Measurements from ENCODE around the gene BABAM1. TPM values are rescaled to one million over a fixed set of nuclear protein-coding genes. Genes with fewer than 3 reads are reported as not detected.

The BABAM1 gene
- total and polyA plus RNA-seq, 9 of the 15 experiments (the other 6 are each of a cell fraction or from before 2014, with no cell fraction given), result 14.7 to 160 (median 113) TPM

DNA sequence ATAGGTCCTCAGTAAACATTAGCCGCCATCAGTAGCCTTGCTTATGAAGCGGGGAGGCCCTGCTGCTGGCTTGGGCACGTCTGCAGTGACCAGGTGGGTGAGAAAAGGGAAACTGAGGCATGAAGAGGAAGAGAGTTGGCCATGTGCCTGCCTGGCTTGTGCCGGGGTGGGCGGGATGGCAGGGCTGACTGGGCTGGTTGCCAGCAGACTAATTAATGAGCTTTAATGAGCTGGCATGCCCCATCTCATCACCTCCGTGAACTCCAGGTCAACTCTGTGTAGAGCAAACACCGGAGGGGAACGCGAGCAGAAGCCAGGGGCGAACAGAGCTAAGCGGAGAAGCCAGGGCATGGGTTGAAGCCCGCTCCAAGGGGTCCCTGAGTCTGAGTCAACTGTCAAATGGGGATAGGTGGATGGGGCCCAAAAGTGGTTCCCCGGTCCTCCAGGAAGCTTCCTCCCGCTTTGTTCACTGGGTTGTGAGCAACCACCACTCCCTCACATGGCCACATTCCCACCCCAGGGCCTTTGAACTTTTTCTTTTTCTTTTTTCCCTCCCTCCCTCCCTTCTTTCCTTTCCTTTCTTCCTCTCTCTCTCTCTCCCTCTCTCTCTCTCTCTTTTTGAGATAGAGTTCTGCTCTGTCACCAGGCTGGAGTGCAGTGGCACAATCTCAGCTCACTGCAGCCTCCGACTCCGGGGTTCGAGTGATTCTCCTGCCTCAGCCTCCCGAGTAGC is 30.3 kb upstream of the BABAM1 start (continued):
- TF ChIP-seq, protein P1, sequence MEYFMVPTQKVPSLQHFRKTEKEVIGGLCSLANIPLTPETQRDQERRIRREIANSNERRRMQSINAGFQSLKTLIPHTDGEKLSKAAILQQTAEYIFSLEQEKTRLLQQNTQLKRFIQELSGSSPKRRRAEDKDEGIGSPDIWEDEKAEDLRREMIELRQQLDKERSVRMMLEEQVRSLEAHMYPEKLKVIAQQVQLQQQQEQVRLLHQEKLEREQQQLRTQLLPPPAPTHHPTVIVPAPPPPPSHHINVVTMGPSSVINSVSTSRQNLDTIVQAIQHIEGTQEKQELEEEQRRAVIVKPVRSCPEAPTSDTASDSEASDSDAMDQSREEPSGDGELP (CRISPR knock-in tag; IDR thresholded peaks at IDR 0.05; ENCODE audit: borderline replicate concordance), result peak; percentile 35; the same call in 1 of the 2 replicates
- TF ChIP-seq, protein P2, sequence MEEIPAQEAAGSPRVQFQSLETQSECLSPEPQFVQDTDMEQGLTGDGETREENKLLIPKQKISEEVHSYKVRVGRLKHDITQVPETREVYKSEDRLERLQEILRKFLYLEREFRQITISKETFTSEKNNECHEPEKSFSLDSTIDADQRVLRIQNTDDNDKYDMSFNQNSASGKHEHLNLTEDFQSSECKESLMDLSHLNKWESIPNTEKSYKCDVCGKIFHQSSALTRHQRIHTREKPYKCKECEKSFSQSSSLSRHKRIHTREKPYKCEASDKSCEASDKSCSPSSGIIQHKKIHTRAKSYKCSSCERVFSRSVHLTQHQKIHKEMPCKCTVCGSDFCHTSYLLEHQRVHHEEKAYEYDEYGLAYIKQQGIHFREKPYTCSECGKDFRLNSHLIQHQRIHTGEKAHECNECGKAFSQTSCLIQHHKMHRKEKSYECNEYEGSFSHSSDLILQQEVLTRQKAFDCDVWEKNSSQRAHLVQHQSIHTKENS (CRISPR knock-in tag; IDR thresholded peaks at IDR 0.05), result no peak

DNA sequence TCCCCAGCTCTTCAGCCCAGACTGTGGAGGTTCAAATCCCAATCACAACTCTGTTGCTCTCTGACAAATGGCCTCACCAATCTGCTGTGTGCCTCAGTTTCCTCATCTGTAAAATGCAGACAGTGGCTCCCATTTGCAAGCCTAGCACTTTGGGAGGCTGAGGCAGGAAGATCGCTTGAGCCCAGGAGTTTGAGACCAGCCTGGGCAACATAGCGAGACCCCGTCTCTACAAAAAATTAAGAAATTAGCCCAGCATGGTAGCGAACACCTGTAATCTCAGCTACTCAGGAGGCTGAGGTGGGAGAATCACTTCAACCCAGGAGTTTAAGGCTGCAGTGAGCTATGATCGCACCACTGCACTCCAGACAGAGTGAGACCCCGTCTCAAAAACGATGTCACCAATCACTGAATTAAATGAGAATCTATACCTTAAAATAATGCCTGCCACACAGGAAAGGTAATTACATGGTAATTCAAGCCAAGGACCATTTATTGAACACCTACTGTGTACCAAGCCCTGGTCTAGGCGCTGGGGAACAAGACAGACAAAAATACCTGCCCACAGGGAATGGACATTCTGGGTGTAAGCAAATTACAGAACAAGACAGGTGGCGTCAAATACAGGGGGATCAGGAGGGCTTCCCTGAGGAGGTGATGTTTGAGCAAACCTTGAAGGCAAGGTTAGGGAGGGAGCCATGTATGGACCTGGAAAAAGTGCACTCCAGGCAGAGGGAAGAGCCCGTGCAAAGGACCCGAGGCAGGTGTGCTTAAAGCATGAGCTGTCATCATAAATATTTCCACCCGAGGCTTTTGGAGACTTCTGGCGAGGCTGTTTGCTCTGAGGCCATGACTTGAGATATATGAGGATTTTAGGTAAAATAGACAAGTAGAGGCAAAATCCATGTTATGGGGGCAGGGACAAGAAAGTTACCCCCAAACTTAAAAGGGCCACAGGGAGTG is 29.2 kb upstream of the BABAM1 start:
- ChIA-PET CTCF (ENCODE audit: low intra/inter-chr PET ratio) (no interaction called here), POLR2A (interaction anchor here (0.6 to 11.3 kb wide), 6 partner anchors 11 to 30 kb away, joined by 3 to 129 read pairs (median 4); partner anchors contain the start of genes OCEL1 and USE1)
- H3K9me1 ChIP-seq (ENCODE audit: control insufficient read depth, insufficient read depth, low read length), result no peaks in the 10 kb centered on the region
- no peak overlapping the region for H3K4me2 ChIP-seq (ENCODE audit: insufficient read depth, low read length)
- WGBS (ENCODE audit: insufficient coverage, low coverage, missing lambda C conversion rate), result 86% methylated on average over 13 of the region's 13 CpGs
- H3K9me3 ChIP-seq (replicated peaks; ENCODE audit: control insufficient read depth, insufficient read depth, low read depth, low read length), result no peaks in the 10 kb centered on the region
- no peaks in the 10 kb centered on the region for H3K27me3 ChIP-seq (ENCODE audit: control insufficient read depth in 2 of 2, insufficient read depth in 2 of 2, low read length in 2 of 2)
- no peak overlapping the region for H3K9ac ChIP-seq (ENCODE audit: insufficient read depth in 1 of 2, low read depth in 2 of 2, low read length in 2 of 2)
- H3K79me2 ChIP-seq (ENCODE audit: control insufficient read depth, insufficient read depth, low read length), result peaks cover 64% of the 10 kb centered on the region
- no peak overlapping the region for H3K27ac ChIP-seq (ENCODE audit: extremely low read depth, low read depth, low read length)
- peaks cover 60% of the 10 kb centered on the region; the same call in 2 of the 3 replicates for H3K36me3 ChIP-seq (ENCODE audit: control insufficient read depth, insufficient read depth, low read length)
- DNase-seq (ENCODE audit: extremely low read depth in 1 of 4, low spot score in 3 of 4), result no peak
- in situ Hi-C loops (cut with MboI) (no loop called here), intact Hi-C loops (cut with micrococcal nuclease) (no loop called here)
- FAIRE-seq, result no peak
- no peak overlapping the region for H2AFZ ChIP-seq (ENCODE audit: low read depth, low read length)
- peaks cover 16% of the 10 kb centered on the region for H4K20me1 ChIP-seq (replicated peaks; ENCODE audit: control insufficient read depth, insufficient read depth, low read length)
- H3K4me3 ChIP-seq, result no peak overlapping the region
- peaks cover 22 to 52% of the 10 kb centered on the region in 2 experiments for H3K4me1 ChIP-seq (replicated peaks in 1 of 2; ENCODE audit: control insufficient read depth in 2 of 2, insufficient read depth in 2 of 2, low read length in 2 of 2)
- BruUV-seq (replicated peaks), result no TSS peak
- ATAC-seq, result no peak
- peak; percentile 80 for TF ChIP-seq RBM25 (IDR thresholded peaks at IDR 0.05; ENCODE audit: low read depth, low read length, severe bottlenecking)
- TF ChIP-seq KDM1A (IDR thresholded peaks at IDR 0.05), result 0 out of 4 replicates have a peak, but pooled peaks have one; percentile 3 to 10
- no peak for TF ChIP-seq SP1 (CRISPR knock-in tag; IDR thresholded peaks at IDR 0.05)
- TF ChIP-seq KLF16 (IDR thresholded peaks at IDR 0.05), result no peak
- peak; percentile 31; the same call in 1 of the 2 replicates for TF ChIP-seq SMARCA5 (IDR thresholded peaks at IDR 0.05)
- TF ChIP-seq ZC3H8 (IDR thresholded peaks at IDR 0.05), result no peak
- no peak for TF ChIP-seq NCOR1 (IDR thresholded peaks at IDR 0.05)
- no peak for TF ChIP-seq RBM34 (IDR thresholded peaks at IDR 0.05; ENCODE audit: borderline replicate concordance, insufficient read depth, low read length)
- TF ChIP-seq, protein P3, sequence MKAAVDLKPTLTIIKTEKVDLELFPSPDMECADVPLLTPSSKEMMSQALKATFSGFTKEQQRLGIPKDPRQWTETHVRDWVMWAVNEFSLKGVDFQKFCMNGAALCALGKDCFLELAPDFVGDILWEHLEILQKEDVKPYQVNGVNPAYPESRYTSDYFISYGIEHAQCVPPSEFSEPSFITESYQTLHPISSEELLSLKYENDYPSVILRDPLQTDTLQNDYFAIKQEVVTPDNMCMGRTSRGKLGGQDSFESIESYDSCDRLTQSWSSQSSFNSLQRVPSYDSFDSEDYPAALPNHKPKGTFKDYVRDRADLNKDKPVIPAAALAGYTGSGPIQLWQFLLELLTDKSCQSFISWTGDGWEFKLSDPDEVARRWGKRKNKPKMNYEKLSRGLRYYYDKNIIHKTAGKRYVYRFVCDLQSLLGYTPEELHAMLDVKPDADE (conservative IDR thresholded peaks at IDR 0.05; ENCODE audit: control insufficient read depth, low read depth, low read length), result no peak
- peak; percentile 0; the same call in 1 of the 2 replicates for TF ChIP-seq BCOR (IDR thresholded peaks at IDR 0.05)
- peak; percentile 79 for TF ChIP-seq ZFP36 (IDR thresholded peaks at IDR 0.05; ENCODE audit: low read depth, low read length, partially characterized antibody)
- peak; percentile 52; the same call in 1 of the 2 replicates for TF ChIP-seq ZNF436 (CRISPR knock-in tag; IDR thresholded peaks at IDR 0.05)
- no peak for TF ChIP-seq PRMT5 (CRISPR knock-in tag; IDR thresholded peaks at IDR 0.05)
- TF ChIP-seq ZBTB7A (IDR thresholded peaks at IDR 0.05; ENCODE audit: borderline replicate concordance, control insufficient read depth, low read depth, low read length), result no peak

All from K562 (cell line).